GM23248 (cell line): ENCODE measurements around the gene SLC15A3. TPM values are rescaled to one million over a fixed set of nuclear protein-coding genes. Genes with fewer than 3 reads are reported as not detected.

Source experiments
- DNase-seq: peaks from one replicate; pipeline ENCODE4 v3.0.0-alpha.2; 2015
- H2AFZ ChIP-seq: fragments of 200-600 bp; sonication (generic); 2 replicates; pipeline ENCODE4 v1.6.1; 2016; ENCODE audit warnings: antibody characterized with exemption
- H3F3A ChIP-seq: fragments of 200-600 bp; sonication (generic); 2 replicates; pipeline ENCODE4 v1.6.1; 2016; ENCODE audit warnings: mild to moderate bottlenecking, antibody characterized with exemption, mixed run types; ENCODE audit not compliant: insufficient read depth
- H3K27ac ChIP-seq: fragments of 200-600 bp; sonication (generic); 2 replicates; pipeline ENCODE4 v1.5.1; 2016; ENCODE audit warnings: mild to moderate bottlenecking
- H3K27me3 ChIP-seq: fragments of 200-600 bp; sonication (generic); replicated peaks from 2 replicates; pipeline ENCODE4 v1.6.1; 2016; ENCODE audit warnings: mild to moderate bottlenecking; ENCODE audit not compliant: insufficient read depth
- H3K36me3 ChIP-seq: fragments of 200-600 bp; sonication (generic); 2 replicates; pipeline ENCODE4 v1.6.1; 2016; ENCODE audit warnings: low read depth, mild to moderate bottlenecking
- H3K4me1 ChIP-seq: fragments of 200-600 bp; sonication (generic); 2 replicates; pipeline ENCODE4 v1.6.1; 2016; ENCODE audit warnings: mild to moderate bottlenecking; ENCODE audit not compliant: insufficient read depth
- H3K4me2 ChIP-seq: fragments of 200-600 bp; sonication (generic); one replicate; pipeline ENCODE4 v1.6.1; 2016; ENCODE audit warnings: mild to moderate bottlenecking; ENCODE audit not compliant: unreplicated experiment
- H3K4me3 ChIP-seq: fragments of 200-600 bp; sonication (generic); 2 replicates; pipeline ENCODE4 v1.5.1; 2016; ENCODE audit warnings: mild to moderate bottlenecking
- H3K79me2 ChIP-seq: fragments of 200-600 bp; sonication (generic); 2 replicates; pipeline ENCODE4 v1.6.1; 2016; ENCODE audit warnings: mild to moderate bottlenecking; ENCODE audit not compliant: insufficient read depth
- H3K9ac ChIP-seq: fragments of 200-600 bp; sonication (generic); 2 replicates; pipeline ENCODE4 v1.6.1; 2016; ENCODE audit warnings: mild to moderate bottlenecking
- H3K9me2 ChIP-seq: fragments of 200-600 bp; sonication (generic); 2 replicates; pipeline ENCODE4 v1.6.1; 2016; ENCODE audit warnings: mixed run types, mild to moderate bottlenecking, moderate library complexity; ENCODE audit not compliant: insufficient read depth
- H3K9me3 ChIP-seq: fragments of 200-600 bp; sonication (generic); one replicate; pipeline ENCODE4 v1.6.1; 2017; ENCODE audit warnings: low read depth
- H4K20me1 ChIP-seq: fragments of 200-600 bp; sonication (generic); 2 replicates; pipeline ENCODE4 v1.6.0; 2016; ENCODE audit not compliant: insufficient read depth
- EZH2 ChIP-seq: fragments of 200-600 bp; sonication (generic); IDR thresholded peaks from 2 replicates; pipeline ENCODE4 v1.6.1; 2018; ENCODE audit warnings: antibody characterized with exemption, mild to moderate bottlenecking; ENCODE audit not compliant: insufficient read depth, poor library complexity, severe bottlenecking
- EZH2phosphoT487 ChIP-seq: fragments of 200-600 bp; sonication (generic); IDR thresholded peaks from 2 replicates; pipeline ENCODE4 v1.6.1; 2018; ENCODE audit warnings: antibody characterized with exemption, moderate library complexity, mild to moderate bottlenecking, low read depth; ENCODE audit not compliant: insufficient read depth
- WGBS, 2 experiments: methylation state at CpG; one replicate each; pipeline ENCODE4 v1.1.6; 2015 to 2017; ENCODE audit warnings: low lambda C conversion rate in 2 of 2, low coverage in 1 of 2; ENCODE audit errors: missing lambda C conversion rate in 2 of 2; 5-methylcytosine and 5-hydroxymethylcytosine counted together
- in situ Hi-C: fragments of 300-500 bp; cut with MboI; formaldehyde crosslinking; loops from 2 replicates; pipeline ENCODE4 v1.15.0; 2020
- polyA plus RNA-seq: library from polyadenylated mRNA; unstranded; fragments of >200 nt; fragmentation: Nextera tagmentation; extraction: Ambion mirVana; gene quantifications from 2 replicates; pipeline ENCODE4 v1.2.1, GENCODE V29; 2016
- total RNA-seq: library from RNA; depleted of rRNA; stranded (reverse); fragments of >200 nt; shearing (Covaris generic); gene quantifications from 2 replicates; pipeline ENCODE4 v1.2.3, GENCODE V29; 2014

The SLC15A3 gene
- total and polyA plus RNA-seq, 2 experiments from 2014 or later = 1.5 to 2.2 TPM

- Histone ChIP-seq H3K9me2 (no peaks in the 10 kb centered on the region), H3K4me1 (no peaks in the 10 kb centered on the region), H3K9ac (peak overlapping the region; percentile 74), H3K9me3 (no peaks in the 10 kb centered on the region), H4K20me1 (no peaks in the 10 kb centered on the region), H3K27ac (no peak overlapping the region), H3K79me2 (no peaks in the 10 kb centered on the region), H2AFZ (peak overlapping the region; percentile 98), H3F3A (no peaks in the 10 kb centered on the region), H3K27me3 (no peaks in the 10 kb centered on the region), H3K4me2 (peak overlapping the region; percentile 82), H3K36me3 (no peaks in the 10 kb centered on the region), H3K4me3 (peak overlapping the region; percentile 75)
- TF ChIP-seq EZH2phosphoT487 (no peak), EZH2 (no peak)
- 14% methylated on average over 8 of the region's 8 CpGs; no CpG with 5 or more reads in 1 of the 2 experiments for WGBS, 2 experiments
- DNase-seq = no peak
- in situ Hi-C loops = no loop called here
Measured at GRCh38 chr11:60951606-60951903, 421 bp downstream of the SLC15A3 start.

DNA sequence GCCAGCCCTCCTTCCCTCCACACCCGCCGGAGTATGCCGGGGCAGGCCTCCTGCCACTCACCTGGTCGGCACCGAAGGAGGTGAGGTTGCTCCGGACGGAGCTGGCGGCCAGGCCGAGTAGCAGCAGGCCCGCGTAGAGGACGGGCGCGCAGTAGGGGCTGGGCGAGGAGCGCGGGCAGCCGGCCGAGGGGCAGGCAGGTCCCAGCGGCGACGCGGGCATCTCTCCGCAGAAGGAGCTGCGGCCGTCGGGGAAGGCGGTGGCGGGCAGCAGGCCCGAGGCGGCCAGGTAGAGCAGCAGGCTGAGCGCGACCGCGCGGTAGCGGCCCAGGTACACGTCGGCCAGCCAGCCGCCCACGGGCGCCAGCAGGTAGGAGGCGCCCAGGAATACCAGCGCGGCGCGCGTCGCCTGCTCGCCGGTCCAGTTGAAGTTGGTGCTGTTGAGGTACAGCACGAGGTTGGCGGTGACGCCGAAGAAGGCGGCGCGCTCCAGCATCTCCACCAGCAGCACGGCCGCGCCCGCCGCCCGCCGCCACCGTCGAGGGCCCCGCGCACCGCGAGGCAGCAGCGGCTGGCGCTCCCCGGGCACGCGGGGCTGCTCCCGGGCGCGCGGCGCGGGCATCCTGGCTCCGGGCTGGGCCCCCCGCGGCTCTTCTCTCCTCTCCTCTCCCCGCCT is 907 bp downstream of the SLC15A3 start:
- H3K4me2 ChIP-seq = peak overlapping the region; percentile 82
- 21 to 27% methylated on average over 23 to 39 of the region's 86 CpGs for WGBS, 2 experiments
- in situ Hi-C loops = no loop called here

GRCh38 chr11:60950024-60950423 is 2.0 kb downstream of the SLC15A3 start:
- H2AFZ ChIP-seq = no peak overlapping the region
- H3K9me3 ChIP-seq = no peaks in the 10 kb centered on the region
- in situ Hi-C loops = no loop called here
- no peaks in the 10 kb centered on the region for H3F3A ChIP-seq
- no peaks in the 10 kb centered on the region for H3K9me2 ChIP-seq
- no peaks in the 10 kb centered on the region for H4K20me1 ChIP-seq
- H3K4me1 ChIP-seq = no peaks in the 10 kb centered on the region
- no peak overlapping the region for H3K4me2 ChIP-seq
- 81 to 86% methylated on average over 6 of the region's 6 CpGs for WGBS, 2 experiments
- H3K36me3 ChIP-seq = no peaks in the 10 kb centered on the region
- H3K9ac ChIP-seq = no peak overlapping the region
- no peaks in the 10 kb centered on the region for H3K27me3 ChIP-seq
- no peak overlapping the region for H3K4me3 ChIP-seq
- DNase-seq = no peak
- TF ChIP-seq EZH2phosphoT487 (no peak), EZH2 (no peak)
- no peak overlapping the region for H3K27ac ChIP-seq
- no peaks in the 10 kb centered on the region for H3K79me2 ChIP-seq

More for the DNA sequence above, 907 bp downstream of the SLC15A3 start:
- no peaks in the 10 kb centered on the region for H3K9me2 ChIP-seq
- H3K27me3 ChIP-seq = no peaks in the 10 kb centered on the region
- H2AFZ ChIP-seq = peak overlapping the region; percentile 98
- TF ChIP-seq EZH2 (no peak), EZH2phosphoT487 (no peak)
- H3K9ac ChIP-seq = no peak overlapping the region
- no peaks in the 10 kb centered on the region for H3K4me1 ChIP-seq
- H3F3A ChIP-seq = no peaks in the 10 kb centered on the region
- no peaks in the 10 kb centered on the region for H4K20me1 ChIP-seq
- no peaks in the 10 kb centered on the region for H3K79me2 ChIP-seq
- peak; percentile 55 for DNase-seq
- no peak overlapping the region for H3K27ac ChIP-seq
- no peaks in the 10 kb centered on the region for H3K9me3 ChIP-seq
- no peaks in the 10 kb centered on the region for H3K36me3 ChIP-seq
- peak overlapping the region; percentile 75 for H3K4me3 ChIP-seq

DNA sequence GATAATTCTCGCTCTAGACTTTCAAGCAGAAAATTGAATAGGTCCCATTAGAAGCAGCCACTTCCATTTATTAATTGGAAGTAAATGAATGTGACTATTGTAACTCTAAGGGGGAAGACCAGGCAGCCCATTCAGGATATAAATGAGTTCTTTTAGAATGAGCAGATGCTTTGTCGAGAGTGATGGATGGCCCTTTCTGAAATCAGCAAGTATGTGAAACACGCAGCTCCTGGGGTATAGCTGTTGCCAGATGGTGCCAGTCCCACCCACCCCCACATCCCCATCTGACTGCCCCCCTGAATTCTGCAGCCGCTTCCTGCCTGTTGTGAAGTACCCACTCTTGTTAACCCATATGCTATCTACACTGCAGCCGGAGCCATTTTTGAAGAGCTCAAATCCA is 3.7 kb downstream of the SLC15A3 start:
- WGBS, 2 experiments = 93% methylated on average over 5 of the region's 5 CpGs
- Histone ChIP-seq H3K27me3 (no peaks in the 10 kb centered on the region), H3K9me2 (no peaks in the 10 kb centered on the region), H3K9me3 (no peaks in the 10 kb centered on the region), H3K36me3 (no peaks in the 10 kb centered on the region), H3K79me2 (no peaks in the 10 kb centered on the region), H4K20me1 (no peaks in the 10 kb centered on the region), H3K9ac (no peak overlapping the region), H3F3A (no peaks in the 10 kb centered on the region), H3K4me2 (no peak overlapping the region), H3K4me3 (no peak overlapping the region), H3K27ac (no peak overlapping the region), H3K4me1 (no peaks in the 10 kb centered on the region), H2AFZ (no peak overlapping the region)
- in situ Hi-C loops = no loop called here
- no peak for TF ChIP-seq EZH2
- TF ChIP-seq EZH2phosphoT487 = no peak
- DNase-seq = no peak
